ENCODE results near the gene MAP2K5.

Gene MAP2K5

DNA sequence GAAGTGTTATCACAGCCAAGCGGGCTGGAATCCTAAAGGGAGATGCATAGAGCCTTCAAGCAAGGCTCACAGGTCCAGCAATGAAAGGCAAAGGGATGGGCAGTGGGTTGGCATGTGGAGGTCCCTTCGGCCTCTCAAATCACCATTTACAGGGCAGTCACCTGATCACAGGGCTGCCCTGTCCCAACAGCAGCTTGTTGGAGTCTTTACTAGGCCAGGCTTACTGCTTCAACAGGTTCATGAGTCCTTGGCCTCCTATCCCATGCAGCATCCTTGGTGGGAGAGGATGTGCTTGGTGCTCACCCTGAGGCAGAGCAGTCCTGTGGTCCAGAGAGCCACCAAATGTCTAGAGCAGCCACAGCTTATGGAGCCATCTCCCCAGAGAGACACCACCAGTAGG is 258.6 kb downstream of the MAP2K5 start:
- H3K27ac ChIP-seq: no peak overlapping the region
- TF ChIP-seq CTCF (IDR thresholded peaks at IDR 0.05): no peak
- TF ChIP-seq ZFX (IDR thresholded peaks at IDR 0.05; ENCODE audit: borderline replicate concordance): no peak

GRCh38 chr15:67801926-67802914 is 259.7 kb downstream of the MAP2K5 start:
- TF ChIP-seq ZFX (IDR thresholded peaks at IDR 0.05; ENCODE audit: borderline replicate concordance) (no peak), CTCF (IDR thresholded peaks at IDR 0.05) (no peak)
- H3K27ac ChIP-seq: no peak overlapping the region

GRCh38 chr15:67803299-67803698 is 260.8 kb downstream of the MAP2K5 start:
- no peak for TF ChIP-seq CTCF (IDR thresholded peaks at IDR 0.05)
- H3K27ac ChIP-seq: no peak overlapping the region

GRCh38 chr15:67803996-67804843 is 261.7 kb downstream of the MAP2K5 start:
- no peak overlapping the region for H3K27ac ChIP-seq
- no peak for TF ChIP-seq CTCF (IDR thresholded peaks at IDR 0.05)
- TF ChIP-seq ZFX (IDR thresholded peaks at IDR 0.05; ENCODE audit: borderline replicate concordance): no peak

GRCh38 chr15:67805008-67805665 is 262.6 kb downstream of the MAP2K5 start:
- no peak overlapping the region for H3K27ac ChIP-seq
- TF ChIP-seq CTCF (IDR thresholded peaks at IDR 0.05): no peak
- no peak for TF ChIP-seq ZFX (IDR thresholded peaks at IDR 0.05; ENCODE audit: borderline replicate concordance)

- no peak for TF ChIP-seq ZFX (IDR thresholded peaks at IDR 0.05; ENCODE audit: borderline replicate concordance)
- TF ChIP-seq CTCF (IDR thresholded peaks at IDR 0.05): no peak
- no peak overlapping the region for H3K27ac ChIP-seq
These were observed 263.4 kb downstream of the MAP2K5 start for GRCh38 chr15:67805666-67806516.
